HL-60 (cell line): ENCODE measurements around the gene EPS8.

Experiments used
- GABPA ChIP-seq: IDR thresholded peaks from 2 replicates; pipeline ENCODE4 v1.6.1; 2012; ENCODE audit warnings: low read depth
- TF ChIP-seq, protein P1 (sequence below): IDR thresholded peaks from one replicate; pipeline ENCODE4 v1.5.1; 2011; ENCODE audit warnings: low read length, control low read depth, inconsistent platforms; ENCODE audit not compliant: insufficient read depth
- TF ChIP-seq, protein P2 (sequence below): IDR thresholded peaks from 2 replicates; pipeline ENCODE4 v1.6.1; 2012; ENCODE audit warnings: low read depth; ENCODE audit not compliant: insufficient replicate concordance

DNA sequence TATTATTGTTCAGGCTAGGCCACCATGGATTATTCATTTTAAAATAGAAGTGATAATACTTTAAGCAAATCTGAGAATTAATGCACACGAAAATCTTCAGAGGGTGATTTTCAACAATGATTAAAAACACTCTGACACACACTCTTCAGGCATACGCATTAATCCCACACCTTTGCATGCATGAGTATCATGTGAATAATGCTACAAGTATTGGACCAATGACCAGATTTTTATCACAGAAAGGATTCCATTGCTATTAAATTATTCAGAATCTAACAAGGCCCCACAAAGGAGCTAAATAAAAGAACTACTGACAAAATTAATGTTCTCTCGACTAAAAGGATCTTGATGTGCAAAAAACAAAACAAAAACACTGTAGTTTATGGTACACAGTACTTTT, 11.1 kb downstream of the EPS8 start:
- TF ChIP-seq, protein P1, sequence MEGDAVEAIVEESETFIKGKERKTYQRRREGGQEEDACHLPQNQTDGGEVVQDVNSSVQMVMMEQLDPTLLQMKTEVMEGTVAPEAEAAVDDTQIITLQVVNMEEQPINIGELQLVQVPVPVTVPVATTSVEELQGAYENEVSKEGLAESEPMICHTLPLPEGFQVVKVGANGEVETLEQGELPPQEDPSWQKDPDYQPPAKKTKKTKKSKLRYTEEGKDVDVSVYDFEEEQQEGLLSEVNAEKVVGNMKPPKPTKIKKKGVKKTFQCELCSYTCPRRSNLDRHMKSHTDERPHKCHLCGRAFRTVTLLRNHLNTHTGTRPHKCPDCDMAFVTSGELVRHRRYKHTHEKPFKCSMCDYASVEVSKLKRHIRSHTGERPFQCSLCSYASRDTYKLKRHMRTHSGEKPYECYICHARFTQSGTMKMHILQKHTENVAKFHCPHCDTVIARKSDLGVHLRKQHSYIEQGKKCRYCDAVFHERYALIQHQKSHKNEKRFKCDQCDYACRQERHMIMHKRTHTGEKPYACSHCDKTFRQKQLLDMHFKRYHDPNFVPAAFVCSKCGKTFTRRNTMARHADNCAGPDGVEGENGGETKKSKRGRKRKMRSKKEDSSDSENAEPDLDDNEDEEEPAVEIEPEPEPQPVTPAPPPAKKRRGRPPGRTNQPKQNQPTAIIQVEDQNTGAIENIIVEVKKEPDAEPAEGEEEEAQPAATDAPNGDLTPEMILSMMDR = no peak
- TF ChIP-seq GABPA = no peak
- TF ChIP-seq, protein P2, sequence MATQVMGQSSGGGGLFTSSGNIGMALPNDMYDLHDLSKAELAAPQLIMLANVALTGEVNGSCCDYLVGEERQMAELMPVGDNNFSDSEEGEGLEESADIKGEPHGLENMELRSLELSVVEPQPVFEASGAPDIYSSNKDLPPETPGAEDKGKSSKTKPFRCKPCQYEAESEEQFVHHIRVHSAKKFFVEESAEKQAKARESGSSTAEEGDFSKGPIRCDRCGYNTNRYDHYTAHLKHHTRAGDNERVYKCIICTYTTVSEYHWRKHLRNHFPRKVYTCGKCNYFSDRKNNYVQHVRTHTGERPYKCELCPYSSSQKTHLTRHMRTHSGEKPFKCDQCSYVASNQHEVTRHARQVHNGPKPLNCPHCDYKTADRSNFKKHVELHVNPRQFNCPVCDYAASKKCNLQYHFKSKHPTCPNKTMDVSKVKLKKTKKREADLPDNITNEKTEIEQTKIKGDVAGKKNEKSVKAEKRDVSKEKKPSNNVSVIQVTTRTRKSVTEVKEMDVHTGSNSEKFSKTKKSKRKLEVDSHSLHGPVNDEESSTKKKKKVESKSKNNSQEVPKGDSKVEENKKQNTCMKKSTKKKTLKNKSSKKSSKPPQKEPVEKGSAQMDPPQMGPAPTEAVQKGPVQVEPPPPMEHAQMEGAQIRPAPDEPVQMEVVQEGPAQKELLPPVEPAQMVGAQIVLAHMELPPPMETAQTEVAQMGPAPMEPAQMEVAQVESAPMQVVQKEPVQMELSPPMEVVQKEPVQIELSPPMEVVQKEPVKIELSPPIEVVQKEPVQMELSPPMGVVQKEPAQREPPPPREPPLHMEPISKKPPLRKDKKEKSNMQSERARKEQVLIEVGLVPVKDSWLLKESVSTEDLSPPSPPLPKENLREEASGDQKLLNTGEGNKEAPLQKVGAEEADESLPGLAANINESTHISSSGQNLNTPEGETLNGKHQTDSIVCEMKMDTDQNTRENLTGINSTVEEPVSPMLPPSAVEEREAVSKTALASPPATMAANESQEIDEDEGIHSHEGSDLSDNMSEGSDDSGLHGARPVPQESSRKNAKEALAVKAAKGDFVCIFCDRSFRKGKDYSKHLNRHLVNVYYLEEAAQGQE = no peak
